HG02642 (cell line): ENCODE results near the gene CHAC2.
"Not testable (repeated sequence)": the region's sequence is repeated elsewhere in the genome, so short reads cannot be mapped to it uniquely, and the experiment has no call there.

Source experiments
- ATAC-seq: cut with Tn5 transposase; IDR thresholded peaks from one replicate; pipeline ENCODE4 v1.9.1; 2021; ENCODE audit warnings: mild to moderate bottlenecking; ENCODE audit not compliant: unreplicated experiment, poor library complexity

The CHAC2 gene

DNA sequence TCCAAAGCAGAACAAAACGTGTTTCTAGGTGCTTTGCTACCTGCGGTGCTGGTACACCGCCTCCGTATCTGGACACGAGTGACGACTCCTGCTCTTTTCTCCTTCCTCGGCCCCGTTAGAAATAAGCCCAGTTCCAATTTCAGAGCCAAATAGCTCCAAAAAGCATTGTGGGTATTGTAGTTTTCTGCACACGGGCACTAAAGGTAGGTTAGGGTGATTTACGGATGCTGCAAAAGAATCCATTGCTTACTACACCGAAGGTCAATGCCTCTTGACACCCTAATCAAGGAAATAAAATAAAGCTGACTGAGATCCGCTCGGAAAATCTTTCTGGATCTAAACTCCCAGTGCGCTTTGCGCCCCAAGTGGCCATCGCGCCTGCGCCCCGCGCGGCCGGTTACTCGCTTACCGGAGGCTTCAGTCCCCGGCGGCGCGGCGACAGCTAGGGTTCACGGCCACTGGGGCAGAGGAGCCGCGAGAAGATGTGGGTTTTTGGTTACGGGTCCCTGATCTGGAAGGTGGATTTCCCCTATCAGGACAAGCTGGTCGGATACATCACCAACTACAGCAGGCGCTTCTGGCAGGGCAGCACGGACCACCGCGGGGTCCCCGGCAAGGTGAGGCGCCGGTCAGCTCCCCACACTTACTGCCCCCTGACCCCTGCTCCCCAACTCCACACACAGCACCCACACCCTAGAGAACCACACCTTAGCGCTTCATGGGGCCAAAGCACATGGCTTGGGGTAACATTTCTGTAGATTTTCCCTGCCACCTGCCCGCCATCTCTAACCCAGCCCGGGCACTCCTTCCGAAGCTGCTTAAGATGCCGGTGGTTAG is at the start of gene CHAC2:
TSS of gene CHAC2 (plus strand) at position 400 of the 837 bp plus-strand sequence. CDS start at position 483, 83 bp downstream.
- peak; percentile 96 for ATAC-seq

DNA sequence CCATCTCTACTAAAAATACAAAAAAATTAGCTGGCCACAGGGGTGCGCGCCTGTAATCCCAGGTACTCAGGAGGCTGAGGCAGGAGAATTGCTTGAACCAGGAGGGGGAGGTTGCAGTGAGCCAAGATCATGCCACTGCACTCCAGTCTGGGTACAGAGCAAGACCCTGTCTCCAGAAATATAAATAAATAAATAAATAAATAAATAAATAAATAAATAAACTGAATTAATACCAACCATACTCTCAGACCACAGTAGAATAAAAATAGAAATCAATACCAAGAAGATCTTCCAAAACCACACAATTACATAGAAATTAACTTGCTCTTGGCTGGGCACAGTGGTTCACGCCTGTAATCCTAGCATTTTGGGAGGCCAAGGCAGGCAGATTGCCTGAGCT is 46.7 kb upstream of the CHAC2 start:
- ATAC-seq: not testable (repeated sequence)

DNA sequence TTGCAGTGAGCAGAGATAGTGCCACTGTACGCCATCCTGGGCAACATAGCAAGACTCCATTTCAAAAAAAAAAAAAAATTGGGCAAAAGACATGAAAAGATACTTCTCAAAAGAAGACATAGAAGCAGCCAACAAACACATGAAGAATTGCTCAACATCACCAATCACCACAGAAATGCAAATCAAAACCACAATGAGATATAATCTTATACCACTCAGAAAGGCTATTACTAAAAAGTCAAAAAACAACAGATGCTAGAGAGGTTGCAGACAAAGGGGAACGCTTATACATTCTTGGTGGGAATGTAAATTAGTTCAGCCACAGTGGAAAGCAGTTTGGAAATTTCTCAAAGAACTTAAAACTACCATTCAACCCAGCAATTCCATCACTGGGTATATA is 43.1 kb upstream of the CHAC2 start:
- ATAC-seq: no peak

DNA sequence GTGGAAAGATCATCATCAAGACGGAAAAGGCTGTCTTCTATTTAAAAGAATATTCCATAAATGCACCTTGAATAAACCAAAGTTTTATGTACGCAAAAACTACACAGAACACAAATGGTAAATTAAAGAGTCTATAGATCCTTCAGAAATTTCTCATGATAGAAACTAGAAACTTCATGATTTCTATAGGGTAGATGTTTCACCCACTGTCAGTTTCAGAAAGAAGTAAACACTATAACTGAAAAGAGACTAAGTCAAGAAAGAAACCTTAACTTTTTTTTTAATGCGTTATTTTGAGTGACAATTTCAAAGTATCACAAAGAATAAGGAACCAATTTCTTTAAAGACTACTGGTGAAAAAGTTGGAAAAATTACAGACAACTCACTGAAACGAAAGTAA is 41.9 kb upstream of the CHAC2 start:
- no peak for ATAC-seq

DNA sequence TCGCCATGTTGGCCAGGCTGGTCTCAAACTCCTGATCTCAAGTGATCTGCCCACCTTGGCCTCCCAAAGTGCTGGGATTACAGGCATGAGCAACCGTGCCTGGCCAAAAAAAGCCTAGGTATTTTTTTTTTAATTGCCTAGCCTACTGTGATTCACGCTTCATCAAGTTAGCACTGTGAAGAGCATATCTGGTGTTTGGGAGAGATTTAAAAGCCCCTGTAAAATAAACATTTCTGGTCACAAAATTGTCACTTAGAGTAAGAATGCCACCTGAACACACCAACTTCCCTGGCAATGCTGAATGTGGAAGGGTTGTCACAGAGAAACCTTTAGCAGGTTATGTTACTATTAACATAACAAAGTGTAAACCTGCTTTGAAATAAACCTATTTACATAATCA is 39.7 kb upstream of the CHAC2 start:
- ATAC-seq: no peak

DNA sequence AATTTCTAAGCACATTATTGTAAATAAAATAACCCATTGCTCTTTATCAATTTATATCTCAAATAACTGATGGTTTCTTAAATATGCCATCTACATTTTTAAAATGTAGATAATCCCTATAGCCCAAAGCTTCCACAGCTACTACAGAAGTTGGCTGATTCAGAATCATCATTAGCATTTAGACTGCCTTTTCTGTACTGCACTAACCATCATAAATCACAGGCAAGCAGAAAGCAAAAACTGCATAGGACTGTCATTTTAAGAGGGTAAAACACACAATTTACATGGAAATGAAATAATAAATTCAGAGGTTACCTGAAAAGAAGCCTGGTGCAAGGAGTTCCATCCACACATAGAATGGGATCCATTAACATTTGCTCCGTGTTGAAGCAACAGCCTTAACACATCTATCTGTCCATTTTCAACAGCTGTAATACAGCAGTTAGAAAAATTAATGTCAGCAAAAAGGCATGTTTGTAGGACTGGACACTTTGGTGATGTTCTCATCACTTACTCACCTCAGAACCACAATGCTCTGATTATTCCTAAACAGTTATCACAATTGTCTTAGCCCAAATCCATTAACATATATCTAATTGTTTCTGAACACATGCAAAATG is 38.4 kb upstream of the CHAC2 start:
- no peak for ATAC-seq

DNA sequence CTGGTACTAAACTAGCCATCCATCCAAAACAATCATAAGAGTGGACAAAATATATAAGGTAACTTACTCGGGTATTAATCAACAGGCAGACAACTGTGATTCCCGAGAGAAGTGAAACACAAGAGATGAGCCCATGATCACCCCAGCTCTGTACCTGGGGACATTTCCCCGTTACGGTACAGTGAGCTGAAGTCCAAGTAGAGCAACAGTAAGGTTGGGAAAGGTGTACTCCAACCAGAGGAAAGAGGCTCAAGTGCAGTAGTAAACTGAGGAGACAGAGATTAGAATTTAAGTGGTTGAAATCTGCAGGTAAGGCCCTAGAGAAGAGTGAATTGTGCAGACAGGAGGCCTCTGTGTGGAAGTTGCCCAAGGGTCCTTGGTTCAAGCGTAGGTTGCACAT is 30.5 kb upstream of the CHAC2 start:
- no peak for ATAC-seq

DNA sequence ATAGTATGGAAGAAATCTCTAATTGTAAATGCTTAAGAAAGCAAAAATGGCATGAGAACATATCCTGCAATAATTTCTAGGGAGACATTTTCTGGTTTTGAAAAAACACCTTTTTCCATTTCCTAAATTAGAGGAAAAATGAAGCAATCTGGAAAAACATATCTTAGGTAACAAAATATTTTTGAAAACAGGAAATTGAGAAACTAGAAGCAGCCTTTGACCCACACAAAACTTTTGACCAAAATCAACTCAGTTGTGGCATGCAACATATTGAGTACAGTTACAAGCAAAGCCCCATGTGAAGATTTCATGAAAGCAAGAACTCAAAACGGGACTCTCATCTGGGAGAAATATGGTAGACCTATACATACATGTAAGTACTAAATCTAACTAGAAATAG is 28.6 kb upstream of the CHAC2 start:
- ATAC-seq: no peak

DNA sequence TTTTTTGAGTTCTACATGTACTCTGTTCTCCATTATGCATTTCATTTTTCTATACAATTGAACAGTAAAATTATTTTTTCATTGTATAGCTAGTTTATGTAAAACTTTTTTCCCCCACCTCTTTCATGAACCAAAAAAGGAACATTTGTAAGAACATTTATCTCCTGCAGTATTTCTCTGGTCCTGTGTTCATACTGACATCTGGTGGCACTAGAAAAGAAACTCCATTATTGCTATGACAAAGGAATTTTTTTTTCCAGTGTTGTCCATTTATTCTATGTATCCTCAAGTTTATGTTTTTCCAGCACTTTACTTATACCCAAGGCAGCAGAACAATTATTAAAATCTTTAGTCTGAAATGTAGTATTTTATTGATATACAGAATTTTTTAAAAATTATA is 27.4 kb upstream of the CHAC2 start:
- ATAC-seq: no peak

DNA sequence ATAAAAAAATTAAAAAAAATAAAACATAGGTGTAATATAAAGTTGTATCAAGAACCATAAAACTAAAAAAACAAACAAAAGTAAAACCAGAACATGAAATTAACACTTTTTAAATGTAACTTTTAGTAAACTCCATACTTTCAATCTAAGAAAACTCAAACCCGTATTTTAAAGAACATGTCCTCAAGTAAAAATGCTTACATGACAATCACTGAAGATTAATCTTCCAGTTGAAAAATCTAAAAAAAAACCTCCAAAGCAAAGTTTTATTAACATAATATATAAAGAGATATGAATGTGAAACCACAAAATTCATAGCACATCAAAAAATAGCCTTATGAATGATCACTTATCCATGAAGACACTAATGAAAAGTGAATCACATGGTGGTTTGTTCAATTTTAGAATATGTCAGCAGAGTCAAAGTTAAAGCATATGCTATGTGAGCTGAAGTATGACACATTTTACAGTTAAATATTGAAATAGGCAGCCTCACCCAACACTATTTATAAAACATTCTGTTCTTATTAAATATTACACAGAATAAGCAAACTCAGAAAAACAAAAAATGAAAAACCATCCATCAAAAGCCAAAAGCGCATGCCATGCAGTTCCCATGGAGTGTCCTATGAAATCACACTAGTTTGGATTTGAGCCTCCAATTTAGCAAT is 23.1 kb upstream of the CHAC2 start:
- ATAC-seq: no peak

DNA sequence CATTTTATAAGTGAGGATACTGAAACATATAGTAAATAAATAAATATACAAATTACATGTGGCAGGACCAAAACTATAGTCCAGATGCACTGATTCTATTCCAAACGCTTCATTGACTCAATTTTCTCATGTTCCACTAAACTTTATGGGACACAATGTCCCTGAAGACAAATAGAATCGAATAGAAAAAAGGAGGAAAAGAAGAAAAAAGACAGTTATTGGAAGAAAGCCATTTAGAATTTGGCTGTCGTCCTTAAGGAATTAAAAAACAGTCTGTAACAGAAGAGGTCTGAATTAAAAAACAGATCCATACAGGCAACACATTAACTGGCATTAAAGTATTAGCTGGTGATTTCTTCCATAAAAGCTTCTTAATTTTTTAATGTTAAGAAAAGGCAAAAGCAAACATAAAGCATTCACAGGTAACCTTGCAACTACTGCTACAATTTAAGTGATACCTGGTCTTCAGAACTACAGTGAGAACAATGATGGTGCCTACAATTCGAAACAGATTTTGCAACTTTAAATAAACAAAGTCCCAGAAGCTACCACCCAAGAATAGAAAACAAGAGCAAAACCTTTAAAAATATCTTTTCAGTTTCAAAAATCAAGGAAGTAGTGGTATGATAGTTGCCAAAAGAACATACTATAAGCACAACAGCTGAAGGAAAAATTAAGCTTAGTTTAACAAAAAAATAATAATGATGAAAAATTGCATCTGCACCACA is 17.4 kb upstream of the CHAC2 start:
- ATAC-seq: no peak

DNA sequence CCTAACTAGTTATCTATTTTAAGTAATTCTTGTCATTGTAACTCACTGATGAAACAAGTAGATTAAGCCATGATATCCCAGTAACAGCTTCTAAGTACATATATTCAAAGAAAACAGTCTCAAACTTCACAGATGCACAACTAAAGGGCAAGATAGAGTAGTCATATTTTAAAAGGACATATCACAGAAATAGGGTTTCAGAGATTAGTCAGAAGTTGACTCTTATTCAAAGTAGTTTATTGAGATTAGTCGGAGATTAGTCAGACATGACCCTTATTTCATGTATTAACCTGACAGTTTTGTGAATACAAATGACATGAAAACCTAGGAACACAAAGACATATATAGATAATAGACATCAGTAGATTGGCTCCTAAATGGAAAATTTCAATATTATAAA is 15.9 kb upstream of the CHAC2 start:
- peak; percentile 90 for ATAC-seq

DNA sequence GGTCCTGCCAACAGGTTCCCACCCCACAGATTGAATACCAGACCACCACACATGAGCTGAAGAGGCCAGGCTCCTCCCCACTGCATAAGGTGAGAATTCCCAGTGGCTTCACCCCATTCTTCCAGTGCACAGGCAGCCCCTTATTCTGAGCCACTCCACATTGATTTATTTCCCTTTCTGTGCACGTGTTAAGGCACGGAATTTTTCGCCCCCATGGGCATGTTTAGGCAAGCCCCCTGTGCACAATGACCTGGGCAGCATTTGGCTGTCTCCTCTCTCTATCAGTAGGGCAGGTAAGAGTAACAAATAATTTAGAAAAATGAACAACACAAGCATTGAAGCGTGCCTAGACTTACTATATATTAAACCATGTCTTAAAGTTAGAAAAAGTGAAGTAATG is 15.2 kb upstream of the CHAC2 start:
- ATAC-seq: no peak

DNA sequence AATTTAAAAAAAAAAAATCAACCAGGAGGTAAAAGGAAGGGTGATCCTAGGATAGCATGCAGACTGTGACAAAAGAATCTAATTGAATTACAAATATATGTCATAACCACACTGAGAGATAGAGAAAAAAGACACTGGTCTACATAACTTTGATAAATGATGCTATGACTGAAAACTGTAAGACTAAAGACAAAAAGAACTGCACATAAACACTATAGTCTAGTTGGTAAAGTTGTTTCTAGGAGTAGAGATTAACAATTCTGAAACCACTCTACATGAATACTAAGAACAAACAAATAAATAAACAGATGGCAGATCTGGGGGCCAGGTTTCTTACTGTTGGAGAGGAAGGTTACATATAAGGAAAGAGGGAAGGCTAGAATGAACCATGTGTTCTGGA is 14.6 kb upstream of the CHAC2 start:
- no peak for ATAC-seq

DNA sequence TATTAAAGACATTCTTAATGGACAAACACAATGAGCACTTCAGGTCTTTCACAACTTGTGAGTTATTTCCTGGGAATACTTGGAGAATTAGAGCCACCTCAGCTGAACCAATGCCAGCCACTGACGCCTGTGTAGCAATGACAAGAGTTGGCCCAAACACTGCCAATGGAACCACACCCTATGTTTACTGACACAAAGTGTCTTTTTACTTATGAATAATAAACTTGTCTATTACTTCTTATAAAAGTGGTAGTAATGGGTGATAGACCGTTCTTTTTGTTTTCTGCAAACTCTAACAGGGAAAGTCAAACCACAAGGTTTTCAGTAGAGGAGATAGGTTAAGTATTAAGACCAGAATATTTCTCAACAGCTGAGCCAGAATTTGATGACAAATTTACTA is 12.5 kb upstream of the CHAC2 start:
- ATAC-seq: no peak

DNA sequence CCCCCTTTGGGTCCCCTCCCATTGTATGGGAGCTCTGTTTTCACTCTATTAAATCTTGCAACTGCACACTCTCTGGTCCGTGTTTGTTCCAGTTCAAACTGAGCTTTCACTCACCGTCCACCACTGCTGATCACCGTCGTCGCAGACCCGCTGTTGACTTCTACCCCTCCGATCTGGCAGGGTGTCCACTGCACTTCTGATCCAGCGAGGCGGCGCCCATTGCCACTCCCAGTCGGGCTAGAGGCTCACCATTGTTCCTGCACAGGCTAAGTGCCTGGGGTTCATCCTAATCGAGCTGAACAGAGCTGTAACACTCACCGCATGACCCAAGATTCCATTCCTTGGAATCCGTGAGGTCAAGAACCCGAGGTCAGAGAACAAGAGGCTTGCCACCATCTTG is 11.0 kb upstream of the CHAC2 start:
- no peak for ATAC-seq

DNA sequence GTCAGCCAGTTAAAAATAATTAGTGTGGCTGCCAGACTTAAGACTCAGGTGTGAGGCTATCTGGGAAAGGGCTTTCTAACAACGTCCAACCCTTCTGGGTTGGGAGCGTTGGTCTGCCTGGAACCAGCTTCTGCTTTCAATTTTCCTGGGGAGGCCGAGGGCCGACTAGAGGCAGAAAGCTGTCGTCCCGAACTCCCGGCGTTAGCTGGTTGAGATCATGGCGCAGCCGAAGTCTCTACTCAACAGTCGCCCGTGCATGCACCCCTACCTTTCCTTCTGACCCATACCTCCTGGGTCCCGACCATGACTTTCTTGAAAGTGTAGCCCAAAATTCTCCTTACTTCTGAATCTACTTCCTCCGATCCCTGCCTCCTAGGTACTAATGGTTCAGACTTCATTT is 10.4 kb upstream of the CHAC2 start:
- ATAC-seq: not testable (repeated sequence)

DNA sequence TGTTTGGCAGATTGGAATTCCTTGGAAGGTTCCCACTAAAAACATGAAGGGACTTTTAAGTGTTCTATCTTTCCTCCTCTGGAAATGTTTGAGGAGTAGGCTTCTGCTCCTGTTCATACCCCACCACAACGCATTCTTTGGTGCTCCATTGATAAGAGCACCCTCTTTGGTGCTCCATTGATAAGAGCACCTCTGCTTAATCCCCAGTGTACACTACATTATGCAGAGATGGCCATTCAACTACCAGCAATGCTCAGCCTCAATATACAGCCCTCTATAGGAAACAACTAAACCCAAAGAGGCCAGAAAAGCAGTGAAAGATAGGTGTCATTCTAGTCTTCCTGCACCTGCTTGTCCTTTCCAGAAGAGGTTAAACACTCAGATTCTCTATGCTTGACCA is 1.8 kb upstream of the CHAC2 start:
- ATAC-seq: no peak

DNA sequence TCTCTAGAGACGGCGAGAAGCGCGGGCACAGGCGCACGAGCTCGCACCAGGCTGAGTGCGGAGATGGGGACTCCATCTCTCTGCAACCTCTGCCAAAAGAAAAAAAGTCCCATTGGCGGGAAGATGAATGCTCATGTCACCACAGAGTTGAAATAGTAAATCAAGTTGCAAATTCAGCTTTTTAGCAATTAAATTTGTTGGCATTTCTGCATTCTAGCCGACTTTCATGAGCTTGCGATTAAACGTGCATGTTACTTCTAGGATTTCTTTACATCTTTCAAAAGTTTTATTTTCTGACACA is 588 bp downstream of the CHAC2 start:
- peak; percentile 60 for ATAC-seq

DNA sequence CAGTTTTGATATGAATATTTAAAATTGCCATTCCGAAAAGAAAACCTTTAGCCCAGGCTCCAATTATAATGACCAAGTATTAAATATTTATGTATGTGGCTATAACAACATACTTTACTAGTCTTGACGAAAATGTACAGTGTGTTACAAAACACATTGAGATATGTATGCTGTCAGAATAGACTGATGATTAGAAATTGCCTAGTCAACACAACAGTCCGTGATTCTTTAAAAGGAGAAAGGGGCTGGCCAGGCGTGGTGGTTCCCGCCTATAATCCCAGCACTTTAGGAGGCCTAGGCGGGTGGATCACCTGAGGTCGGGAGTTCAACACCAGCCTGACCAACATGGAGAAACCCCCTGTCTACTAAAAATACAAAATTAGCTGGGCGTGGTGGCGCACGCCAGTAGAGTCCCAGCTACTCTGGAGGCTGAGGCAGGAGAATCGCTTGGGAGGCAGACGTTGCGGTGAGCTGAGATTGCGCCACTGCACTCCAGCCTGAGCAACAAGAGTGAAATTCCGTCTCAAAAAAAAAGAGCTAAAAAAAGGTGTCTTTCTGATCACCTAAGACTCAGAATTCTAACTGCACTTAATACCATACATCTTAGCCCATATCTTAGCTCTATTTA is 1.8 kb downstream of the CHAC2 start:
- ATAC-seq: no peak

DNA sequence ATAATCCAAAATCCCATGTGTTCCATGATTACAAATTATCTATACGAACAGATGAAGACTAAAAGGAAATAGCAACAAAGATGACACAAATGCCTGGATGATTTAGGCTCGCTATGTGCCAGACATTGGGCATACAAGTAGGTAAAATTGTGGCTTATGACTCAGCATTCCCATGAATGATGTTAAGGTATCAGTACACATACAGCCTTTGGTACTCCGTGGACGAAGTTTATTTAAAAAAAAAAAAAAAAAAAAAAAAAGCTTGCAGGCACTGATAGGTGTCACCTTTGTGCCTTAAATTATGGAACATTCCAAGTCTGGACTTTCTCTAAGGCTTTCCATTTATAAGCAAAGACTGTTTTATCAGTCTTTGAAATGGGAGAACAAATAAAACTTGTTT is 2.7 kb downstream of the CHAC2 start:
- ATAC-seq: no peak
